ENCODE measurements around the gene OR2T33.
"Not testable (repeated sequence)": the region's sequence is repeated elsewhere in the genome, so short reads cannot be mapped to it uniquely, and the experiment has no call there.

Gene OR2T33

GRCh38 chr1:248268178-248268577 lies 9.6 kb downstream of the OR2T33 start:
- Histone ChIP-seq H3K9me3 (replicated peaks in 1 of 11) (no peaks in the 10 kb centered on the region), H3K27ac (no peak overlapping the region), H3K9ac (no peak overlapping the region), H3K4me1 (no peaks in the 10 kb centered on the region), H4K20me1 (no peaks in the 10 kb centered on the region), H3K4me3 (no peak overlapping the region), H3K4me2 (no peak overlapping the region), H3K36me3 (no peaks in the 10 kb centered on the region), H3K27me3 (no peaks in the 10 kb centered on the region)
- no peak for TF ChIP-seq Cebpa-rat (IDR thresholded peaks at IDR 0.05)

GRCh38 chr1:248259309-248259708 lies 18.5 kb downstream of the OR2T33 start:
- not testable (repeated sequence) for H3K27ac ChIP-seq, H3K27me3 ChIP-seq, H3K36me3 ChIP-seq, H3K4me3 ChIP-seq, H3K9ac ChIP-seq, H3K4me2 ChIP-seq, H4K20me1 ChIP-seq, H3K4me1 ChIP-seq
- peaks cover 5 to 12% (median 8%) of the 10 kb centered on the region in 11 experiments; a peak in 11 of 22 replicates for H3K9me3 ChIP-seq (replicated peaks in 1 of 11)

- TF ChIP-seq Cebpa-rat (IDR thresholded peaks at IDR 0.05), result no peak
- Histone ChIP-seq H3K4me2 (peak overlapping the region in 8 of 11 experiments; percentile 7 to 46 (median 36); a peak in 7 of 22 replicates), H3K9me3 (replicated peaks in 1 of 11) (no peaks in the 10 kb centered on the region)
Measured at GRCh38 chr1:248243204-248243603, 34.6 kb downstream of the OR2T33 start.

GRCh38 chr1:248239478-248239877 lies 38.3 kb downstream of the OR2T33 start:
- H3K4me2 ChIP-seq, result no peak overlapping the region
- no peak overlapping the region for H3K9ac ChIP-seq
- H3K4me3 ChIP-seq, result no peak overlapping the region
- no peaks in the 10 kb centered on the region; a peak in 2 of 20 replicates for H3K4me1 ChIP-seq
- no peaks in the 10 kb centered on the region for H4K20me1 ChIP-seq
- no peaks in the 10 kb centered on the region for H3K36me3 ChIP-seq
- no peaks in the 10 kb centered on the region for H3K27me3 ChIP-seq
- no peak overlapping the region for H3K27ac ChIP-seq
- TF ChIP-seq Cebpa-rat (IDR thresholded peaks at IDR 0.05), result no peak
- H3K9me3 ChIP-seq (replicated peaks in 1 of 11), result no peaks in the 10 kb centered on the region

More at GRCh38 chr1:248243204-248243603, 34.6 kb downstream of the OR2T33 start:
- Histone ChIP-seq H3K27me3 (no peaks in the 10 kb centered on the region), H3K36me3 (no peaks in the 10 kb centered on the region), H3K9ac (no peak overlapping the region), H3K4me3 (no peak overlapping the region), H3K27ac (no peak overlapping the region), H4K20me1 (no peaks in the 10 kb centered on the region), H3K4me1 (peaks cover 0 to 5% (median 0%) of the 10 kb centered on the region in 10 experiments; a peak in 3 of 20 replicates)

GRCh38 chr1:248231117-248231516 lies 46.7 kb downstream of the OR2T33 start, which contains the start of gene OR2M4:
TSS of gene OR2M4 (plus strand) at chr1:248231417. CDS start at chr1:248238929, 7,512 bp downstream.
- H3K36me3 ChIP-seq, result no peaks in the 10 kb centered on the region
- peaks cover 0 to 7% (median 0%) of the 10 kb centered on the region in 11 experiments; a peak in 2 of 22 replicates for H3K9me3 ChIP-seq (replicated peaks in 1 of 11)
- no peak for TF ChIP-seq Cebpa-rat (IDR thresholded peaks at IDR 0.05)
- no peak within 1 kb of the TSS for H3K4me2 ChIP-seq
- H3K27me3 ChIP-seq, result no peaks in the 10 kb centered on the region
- H3K4me1 ChIP-seq, result no peaks in the 10 kb centered on the region
- H3K4me3 ChIP-seq, result no peak within 1 kb of the TSS
- no peak within 1 kb of the TSS for H3K27ac ChIP-seq
- H3K9ac ChIP-seq, result no peak within 1 kb of the TSS
- H4K20me1 ChIP-seq, result no peaks in the 10 kb centered on the region

GRCh38 chr1:248229360-248229908 lies 48.3 kb downstream of the OR2T33 start:
- no peaks in the 10 kb centered on the region for H4K20me1 ChIP-seq
- H3K4me2 ChIP-seq, result no peak overlapping the region
- no peak for TF ChIP-seq Cebpa-rat (IDR thresholded peaks at IDR 0.05)
- H3K9ac ChIP-seq, result no peak overlapping the region
- no peak overlapping the region for H3K4me3 ChIP-seq
- H3K36me3 ChIP-seq, result no peaks in the 10 kb centered on the region
- no peak overlapping the region for H3K27ac ChIP-seq
- peaks cover 0 to 7% (median 0%) of the 10 kb centered on the region in 11 experiments; a peak in 2 of 22 replicates for H3K9me3 ChIP-seq (replicated peaks in 1 of 11)
- H3K27me3 ChIP-seq, result no peaks in the 10 kb centered on the region
- no peaks in the 10 kb centered on the region for H3K4me1 ChIP-seq

GRCh38 chr1:248225537-248225936 lies 52.2 kb downstream of the OR2T33 start:
- Histone ChIP-seq H3K9ac (no peak overlapping the region), H3K4me2 (no peak overlapping the region), H3K4me1 (no peaks in the 10 kb centered on the region), H3K4me3 (no peak overlapping the region), H3K9me3 (replicated peaks in 1 of 11) (peaks cover 0 to 10% (median 4%) of the 10 kb centered on the region in 11 experiments; a peak in 6 of 22 replicates), H3K36me3 (no peaks in the 10 kb centered on the region), H4K20me1 (no peaks in the 10 kb centered on the region), H3K27ac (no peak overlapping the region), H3K27me3 (no peaks in the 10 kb centered on the region)
- no peak for TF ChIP-seq Cebpa-rat (IDR thresholded peaks at IDR 0.05)
